NT2/D1 (cell line): ENCODE measurements around the gene PDE3A.

Source experiments
- YY1 ChIP-seq: IDR thresholded peaks from 2 replicates; pipeline ENCODE4 v1.6.1; 2011; ENCODE audit not compliant: insufficient read length, insufficient read depth
- ZNF274 ChIP-seq: IDR thresholded peaks from 2 replicates; pipeline ENCODE4 v1.6.1; 2011; ENCODE audit warnings: mild to moderate bottlenecking, low read depth, low read length

DNA sequence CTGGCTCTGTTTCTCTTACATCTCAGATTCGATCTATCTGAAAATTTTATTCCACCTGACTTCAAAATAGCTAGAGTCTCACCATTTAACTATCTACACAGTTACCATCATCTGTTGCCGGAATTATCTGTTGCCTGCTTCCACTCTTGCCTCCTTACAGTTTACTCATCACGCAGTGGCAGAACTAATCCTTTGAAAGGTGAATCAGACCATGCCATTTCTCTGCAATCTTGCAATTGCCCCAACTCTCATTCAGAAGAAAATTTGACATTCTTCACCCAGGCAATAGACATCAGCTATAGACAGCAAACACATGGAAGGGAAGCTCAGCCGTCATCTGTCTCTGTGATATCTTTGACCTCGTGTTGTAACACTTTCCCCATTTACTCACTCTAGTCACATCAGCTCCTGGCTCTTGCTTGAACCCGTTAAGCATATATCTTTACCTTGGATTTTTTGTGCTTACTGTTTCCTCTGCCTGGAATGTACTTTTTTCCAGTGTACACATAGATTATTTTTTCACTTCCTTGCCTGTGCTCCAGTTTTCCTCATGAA, 85.5 kb downstream of the PDE3A start:
- no peak for TF ChIP-seq ZNF274
- TF ChIP-seq YY1: no peak
